Measurements from ENCODE around the gene KIT.

Gene KIT

DNA sequence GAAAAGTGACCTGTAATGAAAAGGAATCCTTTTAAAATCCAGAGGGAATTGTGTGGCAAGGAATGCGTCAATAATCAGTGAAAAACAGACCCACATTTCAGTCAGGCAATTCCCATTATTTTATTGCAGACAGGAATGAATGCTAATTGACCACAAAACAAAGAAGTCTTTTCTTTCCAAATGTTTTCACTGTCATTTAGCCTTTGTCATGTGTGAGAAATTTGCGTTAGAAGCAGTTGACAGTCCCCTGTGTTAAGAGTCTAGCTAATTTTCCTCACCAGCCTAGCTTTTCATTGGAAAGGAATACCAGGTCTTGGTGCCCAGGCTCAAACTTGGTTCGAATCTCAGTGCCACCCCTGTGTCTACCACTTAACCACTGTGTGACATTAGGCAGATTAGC is 83.4 kb downstream of the KIT start:
- in situ Hi-C loops (cut with HindIII; ENCODE audit: low sequenced_read_pairs) = no loop called here

- in situ Hi-C loops (cut with HindIII; ENCODE audit: low sequenced_read_pairs) = no loop called here
Measured at GRCh38 chr4:54742636-54743399, 85.1 kb downstream of the KIT start.

- in situ Hi-C loops (cut with HindIII; ENCODE audit: low sequenced_read_pairs) = no loop called here
Measured at GRCh38 chr4:54743562-54743961, 85.8 kb downstream of the KIT start.

DNA sequence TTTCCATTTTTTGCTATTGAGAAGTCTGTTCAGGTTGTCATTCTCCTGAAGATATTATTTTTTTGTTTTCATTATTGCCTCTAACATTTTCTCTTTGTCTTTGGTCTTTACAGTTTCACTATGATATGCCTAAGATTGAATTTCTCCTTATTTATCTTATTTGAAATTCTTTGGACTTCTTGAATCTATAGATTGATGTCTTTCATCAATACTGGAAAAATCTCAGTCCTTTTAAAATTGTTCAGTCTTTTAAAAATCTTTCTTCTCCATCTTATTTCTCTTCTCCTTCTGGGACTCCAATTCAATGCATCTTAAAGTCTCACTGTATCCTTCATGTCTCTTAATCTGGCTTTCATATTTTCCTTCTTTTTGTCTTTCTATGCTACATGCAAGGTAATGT is 86.7 kb downstream of the KIT start:
- in situ Hi-C loops (cut with HindIII; ENCODE audit: low sequenced_read_pairs) = no loop called here

GRCh38 chr4:54745031-54745770 is 87.4 kb downstream of the KIT start:
- in situ Hi-C loops (cut with HindIII; ENCODE audit: low sequenced_read_pairs) = no loop called here

DNA sequence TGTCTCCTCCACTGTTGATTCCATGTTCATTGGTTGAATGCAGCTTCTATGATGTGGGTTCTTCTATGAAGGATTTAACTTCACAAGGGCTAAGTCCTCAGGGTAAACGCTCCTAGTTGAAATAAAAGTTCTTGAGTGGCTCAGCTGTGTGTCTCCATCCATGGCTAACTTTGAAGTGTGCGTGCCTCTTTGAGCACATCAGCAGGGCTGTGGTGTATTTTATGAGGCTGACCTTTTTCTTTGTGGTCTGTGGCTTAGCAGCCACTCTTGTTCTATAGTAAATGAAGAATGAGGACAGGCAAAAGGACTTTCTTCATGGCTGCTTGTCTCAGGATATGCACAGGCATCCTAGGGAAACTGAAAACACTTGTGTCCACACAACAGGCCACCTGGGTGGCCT is 88.5 kb downstream of the KIT start:
- in situ Hi-C loops (cut with HindIII; ENCODE audit: low sequenced_read_pairs) = no loop called here

DNA sequence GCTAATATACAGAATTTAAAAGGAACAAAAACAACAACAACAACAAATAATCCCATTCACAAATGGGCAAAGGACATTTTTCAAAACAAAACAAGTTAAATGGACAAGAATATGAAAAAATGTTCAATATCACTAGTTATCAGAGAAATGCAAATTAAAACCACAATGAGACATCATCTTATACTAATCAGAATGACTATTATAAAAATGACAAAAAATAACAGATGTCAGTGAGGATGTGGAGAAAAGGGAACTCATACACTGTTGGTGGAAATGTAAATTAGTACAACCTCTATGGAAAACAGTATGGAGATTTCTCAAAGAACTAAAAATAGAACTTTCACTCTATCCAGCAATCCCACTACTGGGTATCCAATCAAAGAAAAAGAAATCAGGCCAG is 92.6 kb downstream of the KIT start:
- in situ Hi-C loops (cut with HindIII; ENCODE audit: low sequenced_read_pairs) = no loop called here

- in situ Hi-C loops (cut with HindIII; ENCODE audit: low sequenced_read_pairs) = no loop called here
Measured at GRCh38 chr4:54754394-54754793, 96.6 kb downstream of the KIT start.

- in situ Hi-C loops (cut with HindIII; ENCODE audit: low sequenced_read_pairs) = no loop called here
Measured at GRCh38 chr4:54764476-54764875, 106.7 kb downstream of the KIT start.

GRCh38 chr4:54767376-54767775 is 109.6 kb downstream of the KIT start:
- in situ Hi-C loops (cut with HindIII; ENCODE audit: low sequenced_read_pairs) = no loop called here

DNA sequence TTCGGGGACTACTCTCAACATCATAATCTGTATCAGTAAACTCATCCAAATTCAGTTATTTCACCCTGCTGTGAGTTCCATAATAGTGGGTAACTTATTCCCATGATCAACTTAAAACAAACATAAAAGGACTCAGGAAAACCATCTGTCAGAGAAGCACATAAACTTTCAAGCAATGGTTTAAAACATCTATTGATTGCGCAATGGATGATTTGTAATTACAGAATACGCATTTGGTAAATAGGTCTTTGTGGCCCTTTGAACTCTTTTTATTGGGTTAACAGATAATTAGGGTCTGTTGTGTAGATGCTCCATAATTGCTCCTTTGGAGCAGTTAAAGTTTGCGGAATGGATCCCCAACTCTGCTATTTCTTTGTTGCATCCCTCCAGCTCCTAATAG is 115.3 kb downstream of the KIT start:
- in situ Hi-C loops (cut with HindIII; ENCODE audit: low sequenced_read_pairs) = no loop called here

- in situ Hi-C loops (cut with HindIII; ENCODE audit: low sequenced_read_pairs) = no loop called here
Measured at GRCh38 chr4:54779036-54779435, 121.3 kb downstream of the KIT start.

DNA sequence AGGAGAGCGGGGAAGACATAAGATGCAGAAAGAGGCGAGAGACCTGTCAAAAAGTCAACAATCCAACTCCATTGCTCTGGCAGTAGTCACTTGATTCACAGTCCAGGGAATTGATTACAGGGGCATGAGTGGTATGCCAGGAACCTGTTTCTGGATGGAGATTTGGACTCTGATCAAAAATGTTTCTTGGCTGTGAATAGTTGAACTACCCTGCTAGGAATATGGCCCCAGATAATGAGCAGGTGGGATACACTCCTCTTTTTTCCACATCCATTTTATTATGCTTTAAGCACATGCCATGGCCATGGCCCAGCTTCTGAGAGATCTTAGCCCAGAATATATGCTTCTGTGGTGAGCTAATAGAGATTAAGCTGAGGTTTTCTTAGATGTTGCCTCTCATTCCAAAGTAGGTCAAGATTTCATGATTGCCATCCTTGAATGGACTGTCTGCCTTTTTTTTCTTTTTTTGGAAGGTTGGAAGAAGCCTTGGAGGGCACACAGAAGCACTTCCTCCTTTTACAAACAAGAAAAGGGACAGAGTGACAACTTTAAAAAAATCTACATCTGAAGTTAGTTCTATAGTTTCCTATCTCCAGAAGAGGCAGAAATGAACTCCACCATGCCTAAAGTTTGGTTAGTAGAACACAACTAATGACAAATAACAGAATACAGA is 121.9 kb downstream of the KIT start:
- in situ Hi-C loops (cut with HindIII; ENCODE audit: low sequenced_read_pairs) = no loop called here

DNA sequence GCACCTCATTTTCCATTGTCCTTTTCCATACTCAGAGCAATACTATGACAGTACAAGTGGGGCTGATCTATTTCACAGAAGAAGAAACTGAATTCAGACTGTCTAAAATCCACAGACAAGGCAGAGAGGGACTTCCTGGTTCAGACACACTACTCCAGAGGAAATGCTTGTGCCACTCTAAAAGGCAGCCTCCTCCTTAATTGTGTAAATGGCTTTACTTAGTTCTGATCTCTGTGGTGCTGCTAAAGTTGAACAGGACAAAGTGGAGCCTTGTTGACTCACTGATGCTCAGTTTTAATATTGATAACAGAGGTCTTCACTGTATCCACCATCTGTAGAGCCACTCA is 122.4 kb downstream of the KIT start:
- in situ Hi-C loops (cut with HindIII; ENCODE audit: low sequenced_read_pairs) = no loop called here

GRCh38 chr4:54781756-54782155 is 124.0 kb downstream of the KIT start:
- in situ Hi-C loops (cut with HindIII; ENCODE audit: low sequenced_read_pairs) = no loop called here

DNA sequence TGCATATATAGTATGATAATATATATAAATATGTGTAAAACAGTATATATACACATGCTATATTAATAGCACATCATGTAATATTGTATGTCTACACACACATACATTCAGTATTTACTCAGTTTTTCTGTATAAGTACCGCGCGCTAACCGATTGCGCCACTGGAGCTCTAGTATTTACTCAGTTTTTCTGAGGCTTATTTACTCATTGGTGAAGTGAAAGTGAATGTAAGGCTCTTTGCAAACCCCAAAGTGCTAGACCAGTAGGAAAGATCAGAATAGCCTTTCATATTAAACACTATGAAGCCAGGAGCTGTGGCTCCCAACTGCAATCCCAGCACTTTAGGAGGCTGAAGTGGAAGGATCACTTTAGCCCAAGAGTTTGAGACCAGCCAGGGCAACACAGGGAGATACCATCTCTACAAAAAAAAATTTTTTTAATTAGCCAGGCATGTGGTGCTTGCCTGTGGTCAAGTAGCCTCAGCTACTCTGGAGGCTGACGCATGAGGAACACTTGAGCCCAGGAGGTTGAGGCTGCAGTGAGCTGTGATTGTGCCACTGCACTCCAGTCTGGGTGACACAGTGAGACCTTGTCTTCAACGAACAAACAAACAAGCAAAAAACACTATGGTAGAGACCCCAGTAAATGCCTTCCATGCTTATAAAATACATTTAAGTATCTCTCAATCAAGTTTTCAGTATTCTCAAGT is 125.8 kb downstream of the KIT start:
- in situ Hi-C loops (cut with HindIII; ENCODE audit: low sequenced_read_pairs) = no loop called here

- in situ Hi-C loops (cut with HindIII; ENCODE audit: low sequenced_read_pairs) = no loop called here
Measured at GRCh38 chr4:54784161-54784671, 126.5 kb downstream of the KIT start.

All from DLD1 (cell line).